Measurements from ENCODE around the gene KLF3. TPM values are rescaled to one million over a fixed set of nuclear protein-coding genes. Genes with fewer than 3 reads are reported as not detected.
A peak's percentile ranks its signal among the peaks of the same experiment; 100 is the strongest.

The KLF3 gene
- total and polyA plus RNA-seq, 2 experiments from 2014 or later = 13.8 to 14.7 TPM

GRCh38 chr4:38730830-38731646 is 67.0 kb downstream of the KLF3 start:
- Histone ChIP-seq H3K9me3 (ENCODE audit: low read depth) (no peaks in the 10 kb centered on the region), H3F3A (ENCODE audit: insufficient read depth) (peaks cover 10% of the 10 kb centered on the region; the same call in 1 of the 2 replicates), H3K4me2 (ENCODE audit: unreplicated experiment) (peak overlapping the region; percentile 19), H3K27ac (peak overlapping the region; percentile 73), H3K79me2 (ENCODE audit: insufficient read depth) (no peaks in the 10 kb centered on the region), H3K4me3 (no peak overlapping the region), H2AFZ (peak overlapping the region; percentile 13; the same call in 1 of the 2 replicates), H4K20me1 (ENCODE audit: insufficient read depth) (no peaks in the 10 kb centered on the region), H3K27me3 (replicated peaks; ENCODE audit: insufficient read depth) (no peaks in the 10 kb centered on the region), H3K36me3 (ENCODE audit: low read depth) (no peaks in the 10 kb centered on the region), H3K4me1 (ENCODE audit: insufficient read depth) (peaks cover 8% of the 10 kb centered on the region), H3K9me2 (ENCODE audit: insufficient read depth) (no peaks in the 10 kb centered on the region), H3K9ac (peak overlapping the region; percentile 62)
- WGBS, 2 experiments (ENCODE audit: low coverage in 1 of 2, low lambda C conversion rate in 2 of 2, missing lambda C conversion rate in 2 of 2) = 11 to 13% methylated on average over 23 of the region's 23 CpGs
- peak; percentile 92 for DNase-seq
- no peak for TF ChIP-seq EZH2 (IDR thresholded peaks at IDR 0.05; ENCODE audit: insufficient read depth, poor library complexity, severe bottlenecking)
- TF ChIP-seq EZH2phosphoT487 (IDR thresholded peaks at IDR 0.05; ENCODE audit: insufficient read depth, low read depth) = peak; percentile 90; the same call in 1 of the 2 replicates
- in situ Hi-C loops (cut with MboI) = loop anchor here (10.0 kb wide), 1 partner anchor 546 kb away; no protein-coding TSS in a partner anchor

GRCh38 chr4:38733663-38734062 is 69.7 kb downstream of the KLF3 start:
- Histone ChIP-seq H3F3A (ENCODE audit: insufficient read depth) (peaks cover 10% of the 10 kb centered on the region; the same call in 1 of the 2 replicates), H3K4me3 (no peak overlapping the region), H3K27me3 (replicated peaks; ENCODE audit: insufficient read depth) (no peaks in the 10 kb centered on the region), H3K27ac (no peak overlapping the region), H3K9me2 (ENCODE audit: insufficient read depth) (no peaks in the 10 kb centered on the region), H4K20me1 (ENCODE audit: insufficient read depth) (no peaks in the 10 kb centered on the region), H3K4me2 (ENCODE audit: unreplicated experiment) (no peak overlapping the region), H2AFZ (no peak overlapping the region), H3K79me2 (ENCODE audit: insufficient read depth) (no peaks in the 10 kb centered on the region), H3K36me3 (ENCODE audit: low read depth) (no peaks in the 10 kb centered on the region), H3K9ac (no peak overlapping the region), H3K4me1 (ENCODE audit: insufficient read depth) (peaks cover 8% of the 10 kb centered on the region), H3K9me3 (ENCODE audit: low read depth) (no peaks in the 10 kb centered on the region)
- in situ Hi-C loops (cut with MboI) = loop anchor here (10.0 kb wide), 1 partner anchor 549 kb away; no protein-coding TSS in a partner anchor
- WGBS, 2 experiments (ENCODE audit: low coverage in 1 of 2, low lambda C conversion rate in 2 of 2, missing lambda C conversion rate in 2 of 2) = 66 to 87% methylated on average over 2 of the region's 2 CpGs
- DNase-seq = no peak
- no peak for TF ChIP-seq EZH2phosphoT487 (IDR thresholded peaks at IDR 0.05; ENCODE audit: insufficient read depth, low read depth)
- no peak for TF ChIP-seq EZH2 (IDR thresholded peaks at IDR 0.05; ENCODE audit: insufficient read depth, poor library complexity, severe bottlenecking)

GRCh38 chr4:38734446-38734845 is 70.4 kb downstream of the KLF3 start:
- in situ Hi-C loops (cut with MboI) = loop anchor here (10.0 kb wide), 1 partner anchor 550 kb away; no protein-coding TSS in a partner anchor
- Histone ChIP-seq H3K79me2 (ENCODE audit: insufficient read depth) (no peaks in the 10 kb centered on the region), H3K4me2 (ENCODE audit: unreplicated experiment) (no peak overlapping the region), H4K20me1 (ENCODE audit: insufficient read depth) (no peaks in the 10 kb centered on the region), H3K9ac (no peak overlapping the region), H3F3A (ENCODE audit: insufficient read depth) (peaks cover 10% of the 10 kb centered on the region; the same call in 1 of the 2 replicates), H3K36me3 (ENCODE audit: low read depth) (no peaks in the 10 kb centered on the region), H2AFZ (no peak overlapping the region), H3K4me3 (no peak overlapping the region), H3K4me1 (ENCODE audit: insufficient read depth) (peaks cover 8% of the 10 kb centered on the region), H3K9me3 (ENCODE audit: low read depth) (no peaks in the 10 kb centered on the region), H3K9me2 (ENCODE audit: insufficient read depth) (no peaks in the 10 kb centered on the region), H3K27me3 (replicated peaks; ENCODE audit: insufficient read depth) (no peaks in the 10 kb centered on the region), H3K27ac (no peak overlapping the region)
- 93 to 96% methylated on average over 5 of the region's 5 CpGs for WGBS, 2 experiments (ENCODE audit: low coverage in 1 of 2, low lambda C conversion rate in 2 of 2, missing lambda C conversion rate in 2 of 2)
- no peak for DNase-seq
- TF ChIP-seq EZH2 (IDR thresholded peaks at IDR 0.05; ENCODE audit: insufficient read depth, poor library complexity, severe bottlenecking) = no peak
- no peak for TF ChIP-seq EZH2phosphoT487 (IDR thresholded peaks at IDR 0.05; ENCODE audit: insufficient read depth, low read depth)

- Histone ChIP-seq H3K79me2 (ENCODE audit: insufficient read depth) (no peaks in the 10 kb centered on the region), H3K4me1 (ENCODE audit: insufficient read depth) (peaks cover 8% of the 10 kb centered on the region), H3K27ac (no peak overlapping the region), H3K4me2 (ENCODE audit: unreplicated experiment) (no peak overlapping the region), H3K9me2 (ENCODE audit: insufficient read depth) (no peaks in the 10 kb centered on the region), H4K20me1 (ENCODE audit: insufficient read depth) (no peaks in the 10 kb centered on the region), H3F3A (ENCODE audit: insufficient read depth) (peaks cover 10% of the 10 kb centered on the region; the same call in 1 of the 2 replicates), H3K9me3 (ENCODE audit: low read depth) (no peaks in the 10 kb centered on the region), H3K27me3 (replicated peaks; ENCODE audit: insufficient read depth) (no peaks in the 10 kb centered on the region), H2AFZ (no peak overlapping the region), H3K9ac (no peak overlapping the region), H3K4me3 (no peak overlapping the region), H3K36me3 (ENCODE audit: low read depth) (no peaks in the 10 kb centered on the region)
- in situ Hi-C loops (cut with MboI) = loop anchor here (10.0 kb wide), 1 partner anchor 550 kb away; no protein-coding TSS in a partner anchor
- WGBS, 2 experiments (ENCODE audit: low coverage in 1 of 2, low lambda C conversion rate in 2 of 2, missing lambda C conversion rate in 2 of 2) = 46 to 51% methylated on average over 2 of the region's 2 CpGs
- DNase-seq = peak; percentile 58
- TF ChIP-seq EZH2phosphoT487 (IDR thresholded peaks at IDR 0.05; ENCODE audit: insufficient read depth, low read depth) (no peak), EZH2 (IDR thresholded peaks at IDR 0.05; ENCODE audit: insufficient read depth, poor library complexity, severe bottlenecking) (no peak)
Observed at GRCh38 chr4:38734911-38735310, 70.9 kb downstream of the KLF3 start.
